HFF-Myc (cell line): ENCODE results near the gene WDR91.

Experiments
- DNase-seq: peaks from one replicate; pipeline ENCODE4 v3.0.0-alpha.2; 2011; ENCODE audit warnings: low read depth; ENCODE audit errors: extremely low read depth
- H3K4me3 ChIP-seq: replicated peaks from 2 replicates; pipeline ENCODE4 v1.5.1; 2011; ENCODE audit warnings: low read depth, mild to moderate bottlenecking, control low read depth, low read length
- TF ChIP-seq, protein P1 (sequence below): IDR thresholded peaks from 2 replicates; pipeline ENCODE4 v1.5.1; 2012; ENCODE audit warnings: mild to moderate bottlenecking, low read depth, low read length, control low read depth; ENCODE audit errors: missing control alignments

The WDR91 gene

DNA sequence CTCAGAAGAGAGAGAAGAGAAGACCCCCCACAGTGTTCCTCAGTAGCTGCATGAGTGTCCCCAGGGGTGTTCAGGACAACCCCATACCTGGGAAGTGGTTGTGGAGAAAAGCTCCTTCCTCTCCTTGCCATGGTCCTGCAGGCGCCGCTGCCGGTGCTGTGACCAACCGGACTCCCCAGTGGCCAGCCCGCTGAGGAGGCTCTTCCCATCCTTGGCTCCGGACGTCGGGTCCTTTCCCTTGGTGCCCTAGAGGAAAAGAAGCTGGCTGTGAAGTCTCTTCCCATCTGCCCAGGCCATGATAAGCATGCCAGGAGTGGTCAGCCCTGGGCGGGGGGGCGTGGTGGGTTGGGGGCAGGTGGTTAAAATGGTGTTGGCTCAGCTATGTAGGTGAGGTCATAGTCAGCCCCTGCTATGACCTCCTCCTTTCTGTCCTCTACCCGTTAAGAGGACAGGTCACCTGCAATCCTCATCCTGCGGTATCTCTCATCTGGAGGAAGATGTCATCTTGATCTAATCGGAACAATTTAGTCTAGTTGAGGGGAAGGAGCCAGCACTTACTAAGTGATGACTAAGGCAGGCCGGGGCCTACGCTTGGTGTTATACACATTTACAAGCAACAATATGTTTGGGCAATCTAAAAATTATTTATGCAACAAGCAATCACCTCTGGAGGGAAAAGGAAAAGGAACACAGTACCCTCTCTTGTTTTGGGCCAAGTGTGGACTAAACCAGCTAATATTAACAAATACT, 13.2 kb downstream of the WDR91 start:
- no peak overlapping the region for H3K4me3 ChIP-seq
- peak; percentile 42 for DNase-seq
- TF ChIP-seq, protein P1, sequence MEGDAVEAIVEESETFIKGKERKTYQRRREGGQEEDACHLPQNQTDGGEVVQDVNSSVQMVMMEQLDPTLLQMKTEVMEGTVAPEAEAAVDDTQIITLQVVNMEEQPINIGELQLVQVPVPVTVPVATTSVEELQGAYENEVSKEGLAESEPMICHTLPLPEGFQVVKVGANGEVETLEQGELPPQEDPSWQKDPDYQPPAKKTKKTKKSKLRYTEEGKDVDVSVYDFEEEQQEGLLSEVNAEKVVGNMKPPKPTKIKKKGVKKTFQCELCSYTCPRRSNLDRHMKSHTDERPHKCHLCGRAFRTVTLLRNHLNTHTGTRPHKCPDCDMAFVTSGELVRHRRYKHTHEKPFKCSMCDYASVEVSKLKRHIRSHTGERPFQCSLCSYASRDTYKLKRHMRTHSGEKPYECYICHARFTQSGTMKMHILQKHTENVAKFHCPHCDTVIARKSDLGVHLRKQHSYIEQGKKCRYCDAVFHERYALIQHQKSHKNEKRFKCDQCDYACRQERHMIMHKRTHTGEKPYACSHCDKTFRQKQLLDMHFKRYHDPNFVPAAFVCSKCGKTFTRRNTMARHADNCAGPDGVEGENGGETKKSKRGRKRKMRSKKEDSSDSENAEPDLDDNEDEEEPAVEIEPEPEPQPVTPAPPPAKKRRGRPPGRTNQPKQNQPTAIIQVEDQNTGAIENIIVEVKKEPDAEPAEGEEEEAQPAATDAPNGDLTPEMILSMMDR: no peak

DNA sequence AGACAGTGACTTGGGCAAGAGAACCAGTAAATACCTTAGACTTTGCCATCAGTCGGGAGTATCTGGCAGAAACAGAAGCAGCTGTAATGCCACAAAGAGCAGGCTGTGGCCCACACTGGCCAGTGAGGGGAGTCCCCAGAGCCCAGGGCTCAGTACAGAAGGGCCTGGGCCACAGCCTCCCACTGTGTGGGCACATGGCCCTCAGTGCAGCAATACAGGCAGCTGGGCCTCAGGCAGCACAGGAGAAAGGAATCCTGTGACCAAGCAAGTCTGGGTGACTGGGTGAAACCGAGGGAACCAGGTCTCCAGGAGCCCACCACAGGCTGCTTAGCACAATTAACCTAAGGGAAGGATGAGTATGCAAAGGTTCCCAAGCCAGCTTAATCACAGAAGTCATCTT, 14.0 kb downstream of the WDR91 start:
- TF ChIP-seq, protein P1: no peak
- DNase-seq: no peak
- no peak overlapping the region for H3K4me3 ChIP-seq

DNA sequence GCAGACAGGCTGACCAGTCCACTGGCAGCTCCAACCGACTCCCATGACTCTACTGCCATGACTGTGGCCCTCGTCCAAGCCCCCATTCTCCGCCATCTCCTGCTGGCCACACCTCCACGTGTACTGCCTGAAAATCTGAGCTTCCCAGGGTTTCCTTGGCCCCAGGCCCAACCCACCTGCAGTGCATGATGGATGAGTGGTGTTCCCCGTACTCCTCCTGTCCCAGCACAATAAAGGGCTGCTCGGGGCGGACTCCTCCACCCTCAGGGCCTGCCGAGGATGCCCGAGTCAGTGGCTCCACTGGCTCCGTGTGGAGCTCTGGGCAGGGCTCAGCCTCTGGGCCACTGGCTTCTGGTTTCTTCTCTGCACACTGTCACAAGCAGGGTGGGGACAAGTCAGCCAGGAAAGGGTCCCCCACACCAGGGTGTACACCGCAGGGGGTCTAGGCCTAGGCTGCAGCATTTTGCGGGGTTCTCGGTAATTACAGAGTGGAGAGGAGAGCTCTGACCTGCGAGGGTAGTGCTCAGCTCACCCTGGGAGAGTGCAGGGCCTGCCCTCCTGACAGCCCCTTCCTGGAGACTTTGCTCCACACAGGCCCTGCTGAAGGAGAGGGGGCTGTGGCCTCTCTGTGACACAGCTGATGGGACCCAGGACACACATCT, 15.2 kb downstream of the WDR91 start:
- no peak overlapping the region for H3K4me3 ChIP-seq
- TF ChIP-seq, protein P1: no peak
- DNase-seq: no peak

DNA sequence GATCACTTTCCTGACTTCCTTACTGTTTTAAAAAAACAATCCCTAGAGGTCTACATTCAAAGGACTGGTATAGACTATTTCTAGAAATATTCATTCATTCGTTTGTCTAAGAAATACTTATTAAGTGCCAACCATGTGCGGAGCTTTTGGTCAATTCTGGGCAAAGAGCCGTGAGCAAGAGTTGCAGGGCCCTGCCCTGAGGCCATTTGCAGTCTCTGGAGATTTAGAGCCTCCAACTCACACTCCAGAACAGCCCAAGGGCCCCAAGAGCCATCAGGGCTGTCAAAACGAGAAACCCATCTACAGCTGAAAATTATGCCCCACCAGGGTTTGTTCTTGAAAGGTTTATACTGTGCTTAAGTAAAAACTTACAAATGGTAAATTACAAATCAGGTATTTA, 16.2 kb downstream of the WDR91 start:
- TF ChIP-seq, protein P1: no peak
- DNase-seq: no peak
- H3K4me3 ChIP-seq: no peak overlapping the region

DNA sequence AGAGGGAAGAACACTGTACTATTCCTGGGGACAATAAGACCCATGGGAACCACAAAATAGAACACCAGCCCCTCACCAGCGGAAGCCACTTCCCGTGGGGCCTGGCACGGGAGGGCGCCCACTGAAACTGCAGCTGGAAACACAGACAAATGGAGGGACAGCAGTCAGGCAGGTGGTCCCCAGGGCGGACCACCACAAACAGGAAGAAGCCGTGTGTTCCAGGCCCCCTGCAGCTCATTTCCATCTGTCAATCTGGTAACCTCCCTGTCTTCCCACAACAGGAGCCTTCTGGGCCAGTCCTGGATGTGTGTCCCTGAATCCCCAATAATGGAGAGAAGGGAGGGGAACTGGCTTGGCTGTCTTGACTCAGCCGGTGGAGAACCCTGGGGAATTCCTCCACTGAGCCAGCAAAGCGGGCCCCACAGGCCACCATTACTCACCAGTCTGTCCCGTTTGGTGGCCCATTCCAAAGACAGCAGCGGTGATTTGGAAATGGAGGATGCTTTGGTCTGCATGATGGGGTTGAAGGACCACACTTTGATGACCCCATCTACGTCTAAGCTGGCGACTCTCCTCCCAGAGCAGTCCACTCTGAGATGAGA, 16.7 kb downstream of the WDR91 start:
- DNase-seq: no peak
- TF ChIP-seq, protein P1: no peak
- no peak overlapping the region for H3K4me3 ChIP-seq

DNA sequence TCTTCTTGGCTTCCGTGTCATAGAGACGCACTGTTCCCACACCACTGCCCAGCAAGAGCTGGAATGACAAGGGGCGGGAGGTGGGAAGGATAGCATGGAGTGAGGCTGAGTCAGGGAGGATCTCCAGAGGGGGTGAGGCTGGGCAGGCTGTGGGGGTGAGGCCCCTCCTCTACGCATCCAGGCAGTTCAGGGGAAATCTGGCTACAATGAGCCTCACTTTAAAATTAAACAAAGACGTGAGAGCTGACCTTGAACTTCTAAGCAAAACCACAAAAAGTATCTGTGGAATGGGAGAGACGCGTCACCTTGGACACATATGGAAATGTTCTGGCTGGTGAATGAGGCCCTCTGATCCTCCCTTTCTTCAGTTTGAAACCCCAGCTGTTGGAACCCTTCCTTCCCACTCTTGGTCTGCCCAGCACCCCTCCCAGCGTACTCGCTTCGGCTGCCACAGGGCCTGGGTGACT, 17.7 kb downstream of the WDR91 start:
- TF ChIP-seq, protein P1: no peak
- H3K4me3 ChIP-seq: no peak overlapping the region
- DNase-seq: peak; percentile 97
